Activated effector memory CD4-positive, alpha-beta T cell treated with Interleukin-2 at 50 U/mL for 16 hours (primary cell): Measurements from ENCODE around the gene ZNF577.

ENCODE experiments used
- DNase-seq: peaks from one replicate; pipeline ENCODE4 v3.0.0-alpha.2; 2020

ZNF577 gene

DNA sequence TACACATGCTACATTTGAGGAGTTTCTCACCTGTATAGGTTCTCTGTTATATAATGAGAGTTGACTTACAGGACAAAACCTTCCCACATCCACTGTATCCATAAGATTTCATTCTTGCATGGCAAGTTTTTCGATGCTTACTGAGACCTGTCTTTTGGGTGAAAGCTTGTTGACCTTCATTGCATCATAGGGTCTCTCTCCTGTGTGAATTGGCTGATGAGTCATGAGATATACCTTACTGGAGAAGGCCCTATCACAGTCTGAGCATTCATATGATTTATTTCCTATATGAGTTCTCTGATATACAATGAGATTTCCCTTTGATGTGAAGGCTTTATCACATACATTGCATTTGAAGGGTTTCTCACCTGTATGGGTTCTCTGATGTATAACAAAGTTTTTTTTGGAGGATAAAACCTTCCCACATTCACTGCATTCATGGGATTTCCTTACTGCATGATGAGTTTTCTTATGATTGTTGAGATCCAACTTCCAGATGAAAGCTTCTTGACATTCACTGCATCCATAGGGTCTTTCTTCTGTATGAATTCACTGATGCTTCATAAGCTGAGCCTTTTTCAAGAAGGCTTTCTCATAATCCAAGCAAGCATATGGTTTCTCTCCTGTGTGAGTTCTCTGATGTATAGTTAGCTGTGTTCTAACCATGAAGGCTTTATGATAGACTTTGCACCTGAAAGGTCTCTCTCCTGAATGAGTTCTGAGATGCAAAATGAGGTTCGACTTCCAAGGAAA, 25.7 kb downstream of the ZNF577 start:
- no peak for DNase-seq

DNA sequence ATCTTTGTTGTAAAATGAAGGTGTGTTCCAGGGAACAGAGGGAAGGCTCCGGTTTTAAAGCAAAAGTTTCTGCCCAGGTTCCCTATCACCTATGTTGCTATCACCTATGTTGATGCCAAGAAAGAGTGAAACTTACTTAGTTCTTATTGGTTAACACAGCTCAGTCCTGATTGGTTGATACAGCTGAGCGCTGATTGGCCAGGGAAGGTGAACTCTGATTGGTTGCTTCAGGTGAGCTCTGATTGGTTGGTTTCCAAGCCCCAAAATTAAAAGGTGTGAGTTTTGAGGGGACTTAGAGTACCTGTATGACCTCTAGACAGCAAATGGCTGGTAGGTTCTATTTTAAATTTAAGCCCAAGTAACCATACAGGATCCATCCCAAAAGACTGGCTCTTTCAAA, 50.6 kb downstream of the ZNF577 start:
- DNase-seq, result no peak

DNA sequence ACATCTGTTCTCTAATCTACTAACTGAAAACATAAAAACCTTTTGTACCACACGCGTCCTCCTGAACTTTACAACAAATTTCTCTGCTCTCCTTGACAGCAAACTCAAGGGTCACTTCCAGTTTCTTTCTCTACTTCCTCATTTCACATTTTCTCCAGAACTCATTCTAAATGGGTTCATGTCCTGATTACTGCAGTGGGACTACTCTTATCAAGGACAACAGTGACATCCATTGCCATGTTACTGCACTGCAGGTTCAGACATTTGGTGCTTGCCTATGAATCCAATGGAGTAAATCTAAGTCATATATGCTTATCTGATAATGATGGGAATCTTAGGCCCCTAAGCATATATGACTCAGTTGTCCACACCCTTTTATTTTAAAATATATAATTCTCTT, 57.5 kb downstream of the ZNF577 start:
- DNase-seq, result no peak

DNA sequence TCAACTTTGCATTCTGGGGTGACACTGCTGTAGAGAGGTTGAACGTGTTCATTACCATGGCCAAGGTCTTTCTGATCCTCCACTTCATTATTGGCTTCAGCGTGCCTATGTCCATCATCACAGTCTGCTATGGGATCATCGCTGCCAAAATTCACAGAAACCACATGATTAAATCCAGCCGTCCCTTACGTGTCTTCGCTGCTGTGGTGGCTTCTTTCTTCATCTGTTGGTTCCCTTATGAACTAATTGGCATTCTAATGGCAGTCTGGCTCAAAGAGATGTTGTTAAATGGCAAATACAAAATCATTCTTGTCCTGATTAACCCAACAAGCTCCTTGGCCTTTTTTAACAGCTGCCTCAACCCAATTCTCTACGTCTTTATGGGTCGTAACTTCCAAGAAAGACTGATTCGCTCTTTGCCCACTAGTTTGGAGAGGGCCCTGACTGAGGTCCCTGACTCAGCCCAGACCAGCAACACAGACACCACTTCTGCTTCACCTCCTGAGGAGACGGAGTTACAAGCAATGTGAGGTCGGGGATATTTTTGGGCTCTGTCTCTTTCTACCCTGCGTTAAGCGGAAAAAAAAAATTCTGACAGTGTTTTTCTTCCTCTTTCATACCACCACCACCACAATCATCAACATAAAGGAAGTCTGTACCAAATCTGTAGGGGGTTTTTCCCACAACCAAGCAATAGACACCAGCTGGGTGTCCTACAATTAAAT, 63.3 kb downstream of the ZNF577 start:
- no peak for DNase-seq

DNA sequence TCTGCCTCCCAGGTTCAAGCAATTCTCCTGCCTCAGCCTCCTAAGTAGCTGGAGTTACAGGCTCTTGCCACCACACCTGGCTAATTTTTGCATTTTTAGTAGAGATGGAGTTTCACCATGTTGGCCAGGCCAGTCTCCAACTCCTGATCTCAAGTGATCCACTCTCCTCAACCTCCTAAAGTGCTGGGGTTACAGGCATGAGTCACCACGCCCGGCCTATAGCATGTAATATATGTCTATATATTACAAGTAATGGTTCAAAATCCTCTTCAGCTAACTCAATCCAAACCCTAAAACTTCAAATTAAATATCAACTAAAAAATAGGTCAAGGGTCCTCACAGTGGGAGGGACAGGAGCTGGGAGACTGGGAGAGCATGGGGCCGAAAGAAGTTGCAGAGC, 64.8 kb downstream of the ZNF577 start:
- no peak for DNase-seq

DNA sequence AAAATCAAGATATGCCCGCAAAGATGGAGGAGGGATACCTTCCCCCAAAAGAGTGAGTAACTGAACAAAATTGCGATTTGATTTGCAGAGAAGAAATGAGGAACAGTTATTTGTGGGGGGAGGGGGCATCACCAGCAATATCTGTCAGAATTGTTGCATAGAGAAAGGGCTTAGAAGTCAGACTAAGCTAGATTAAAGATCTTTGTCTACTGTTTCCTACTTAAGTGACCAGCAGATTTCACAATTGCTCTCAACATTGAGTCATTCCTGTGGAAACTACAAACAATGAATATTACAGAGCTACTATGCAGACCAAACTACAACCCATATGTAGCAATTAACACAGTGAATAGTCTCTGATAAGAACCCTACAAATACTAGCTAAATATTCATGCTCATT, 65.4 kb downstream of the ZNF577 start:
- no peak for DNase-seq

DNA sequence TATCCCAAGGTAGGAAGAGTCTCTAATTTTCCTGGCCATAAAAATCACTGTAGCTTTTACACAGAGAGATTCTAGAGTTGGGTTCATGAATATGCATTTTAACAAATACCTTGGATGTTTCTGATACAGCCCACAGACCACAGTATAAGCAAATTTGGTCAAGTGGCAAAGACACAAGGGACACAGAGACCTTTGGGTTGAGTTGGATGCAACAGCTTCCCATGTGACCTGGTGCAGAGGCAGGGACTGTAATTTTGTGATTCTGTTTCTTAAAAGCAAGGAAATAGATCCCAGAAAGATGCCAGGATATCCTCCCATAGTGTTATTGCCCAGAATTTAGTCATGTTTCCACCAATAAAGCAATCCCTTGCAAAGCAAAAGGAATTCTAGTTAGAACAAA, 65.8 kb downstream of the ZNF577 start:
- no peak for DNase-seq

DNA sequence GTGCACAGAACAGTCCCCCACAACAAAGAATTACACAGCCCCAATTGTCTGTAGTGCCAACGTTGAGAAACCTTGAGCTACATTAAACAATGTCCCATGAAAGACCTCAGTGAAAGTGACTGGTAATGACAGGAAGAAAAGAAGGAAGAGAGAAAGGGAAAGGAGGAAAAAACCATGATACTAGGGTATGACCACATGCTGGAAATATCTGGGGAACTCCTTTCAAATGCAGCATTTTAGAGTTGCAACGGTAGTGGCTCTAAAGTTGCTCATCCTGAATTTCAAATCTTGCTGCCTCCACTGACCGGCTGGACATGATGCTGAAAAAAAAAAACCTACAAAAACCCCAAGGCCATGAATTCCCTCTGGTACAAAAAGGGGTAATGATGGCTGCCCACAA, 66.3 kb downstream of the ZNF577 start:
- no peak for DNase-seq
